Esophagus muscularis mucosa (tissue), 4 donors: ENCODE measurements around the gene OTOP1.
"Not testable (repeated sequence)": the region's sequence is repeated elsewhere in the genome, so short reads cannot be mapped to it uniquely, and the experiment has no call there.

Source experiments
- CTCF ChIP-seq, 3 experiments: fragments of 200-600 bp in 2 of 3; fragments of 450-650 bp in 1 of 3; sonication (generic) in 2 of 3; IDR thresholded peaks; one replicate each; pipeline ENCODE4 v1.5.1; 2017 to 2019; ENCODE audit warnings: antibody characterized with exemption in 3 of 3, mild to moderate bottlenecking in 2 of 3, moderate library complexity in 1 of 3
- EP300 ChIP-seq: sonication (generic); formaldehyde crosslinking; IDR thresholded peaks from one replicate; pipeline ENCODE4 v1.6.1; 2017; ENCODE audit warnings: antibody characterized with exemption
- POLR2A ChIP-seq: fragments of 450-650 bp; IDR thresholded peaks from one replicate; pipeline ENCODE4 v1.6.1; 2017; ENCODE audit warnings: antibody characterized with exemption, moderate library complexity, mild to moderate bottlenecking, low read depth
- POLR2AphosphoS5 ChIP-seq, 2 donors: sonication (generic); formaldehyde crosslinking; IDR thresholded peaks; one replicate each; pipeline ENCODE4 v1.6.1; 2017; ENCODE audit warnings: antibody characterized with exemption in 2 of 2

- TF ChIP-seq CTCF (IDR thresholded peaks at IDR 0.05); POLR2AphosphoS5 (IDR thresholded peaks at IDR 0.05); POLR2A; EP300: not testable (repeated sequence)
Measured at GRCh38 chr4:4257705-4258104, 31.0 kb upstream of the OTOP1 start.
